Spinal cord (tissue), 10 donors: ENCODE data around the gene ZG16. TPM values are rescaled to one million over a fixed set of nuclear protein-coding genes. Genes with fewer than 3 reads are reported as not detected.

Experiments
- DNase-seq, 6 donors: peaks; one replicate each; pipeline versions ENCODE4 v3.0.0 to v3.0.0-alpha.2; 2013 to 2015; ENCODE audit warnings: low spot score in 6 of 6, low read depth in 4 of 6
- H3K27ac ChIP-seq: one replicate; pipeline ENCODE4 v1.5.1; 2013; ENCODE audit warnings: low read depth, low read length, control low read depth
- H3K27me3 ChIP-seq: one replicate; pipeline ENCODE4 v1.6.1; 2013; ENCODE audit warnings: low read length; ENCODE audit not compliant: control insufficient read depth, insufficient read depth
- H3K36me3 ChIP-seq: one replicate; pipeline ENCODE4 v1.6.1; 2013; ENCODE audit warnings: low read length; ENCODE audit not compliant: control insufficient read depth, insufficient read depth
- H3K4me1 ChIP-seq: one replicate; pipeline ENCODE4 v1.6.1; 2013; ENCODE audit warnings: low read length; ENCODE audit not compliant: control insufficient read depth, insufficient read depth
- H3K4me3 ChIP-seq: one replicate; pipeline ENCODE4 v1.5.1; 2013; ENCODE audit warnings: low read depth, low read length, control low read depth
- H3K9me3 ChIP-seq: one replicate; pipeline ENCODE4 v1.6.1; 2013; ENCODE audit warnings: low read length; ENCODE audit not compliant: control insufficient read depth, insufficient read depth
- WGBS: methylation state at CpG from one replicate; pipeline ENCODE4 v1.1.5; 2013; ENCODE audit warnings: missing lambda C conversion rate; ENCODE audit not compliant: insufficient coverage; 5-methylcytosine and 5-hydroxymethylcytosine counted together
- polyA plus RNA-seq, 2 donors: library from polyadenylated mRNA; unstranded; fragments of 120-200 nt; gene quantifications; one replicate each; pipeline ENCODE4 v1.2.1, GENCODE V29; 2013; ENCODE audit not compliant: insufficient read length in 2 of 2
- total RNA-seq, 2 donors: library from RNA; depleted of rRNA in 1 of 2; stranded (reverse); fragments of 120-200 nt in 1 of 2; fragments of >200 nt in 1 of 2; gene quantifications; one replicate each; pipeline versions ENCODE4 v1.2.3 to v1.2.4, GENCODE V29; 2013 to 2014
- donor health status: healthy.

The ZG16 gene
- total and polyA plus RNA-seq, 4 donors = 0.05 TPM; not detected in 3

- peak within 1 kb of the TSS; percentile 49 for H3K4me3 ChIP-seq
- peaks cover 42% of the 10 kb centered on the region for H3K36me3 ChIP-seq
- H3K4me1 ChIP-seq = peaks cover 56% of the 10 kb centered on the region
- H3K27ac ChIP-seq = peak within 1 kb of the TSS; percentile 35
- 9% methylated on average over 4 of the region's 4 CpGs for WGBS
- H3K9me3 ChIP-seq = no peaks in the 10 kb centered on the region
- H3K27me3 ChIP-seq = no peaks in the 10 kb centered on the region
- peak in 1 of 6 donors; percentile 55 for DNase-seq
Observed at GRCh38 chr16:29820271-29820701, 42.2 kb downstream of the ZG16 start, which contains the start of gene MVP. TSS of gene MVP (plus strand) at chr16:29820462. CDS start at chr16:29830550, 10,088 bp downstream.

- Histone ChIP-seq H3K4me1 (peaks cover 55% of the 10 kb centered on the region), H3K27ac (no peak overlapping the region), H3K27me3 (no peaks in the 10 kb centered on the region), H3K4me3 (peak overlapping the region; percentile 49), H3K9me3 (no peaks in the 10 kb centered on the region), H3K36me3 (peaks cover 42% of the 10 kb centered on the region)
- no peak for DNase-seq
- 84% methylated on average over 11 of the region's 11 CpGs for WGBS
Observed at GRCh38 chr16:29820730-29821642, 42.9 kb downstream of the ZG16 start.

- H3K9me3 ChIP-seq = no peaks in the 10 kb centered on the region
- H3K27me3 ChIP-seq = no peaks in the 10 kb centered on the region
- DNase-seq = no peak
- no peak overlapping the region for H3K27ac ChIP-seq
- H3K4me1 ChIP-seq = peaks cover 48% of the 10 kb centered on the region
- peaks cover 40% of the 10 kb centered on the region for H3K36me3 ChIP-seq
- WGBS = 69% methylated on average over 5 of the region's 7 CpGs
- H3K4me3 ChIP-seq = no peak overlapping the region
Observed at GRCh38 chr16:29821643-29822115, 43.6 kb downstream of the ZG16 start.

DNA sequence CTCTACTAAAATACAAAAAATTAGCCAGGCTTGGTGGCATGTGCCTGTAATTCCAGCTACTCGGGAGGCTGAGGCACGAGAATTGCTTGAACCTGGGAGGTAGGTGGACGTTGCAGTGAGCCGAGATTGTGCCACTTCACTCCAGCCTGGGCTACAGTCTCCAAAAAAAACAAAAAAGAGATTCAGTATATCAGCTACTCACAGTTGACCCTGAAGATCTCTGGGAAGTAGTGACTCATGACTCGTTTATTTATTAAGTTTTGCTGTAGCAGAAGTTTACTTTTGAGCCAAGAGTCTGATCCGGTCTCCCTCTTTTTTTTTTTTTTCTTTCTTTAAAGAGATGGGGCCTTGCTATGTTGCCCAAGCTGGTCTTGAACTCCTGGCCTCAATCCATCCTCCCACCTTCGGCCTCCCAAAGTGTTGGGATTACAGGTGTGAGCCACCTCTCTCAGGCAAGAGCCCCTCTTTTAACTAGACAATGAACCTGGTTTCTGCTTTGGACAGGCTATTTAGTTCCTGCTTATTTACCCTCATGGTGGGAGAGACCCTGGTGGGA, 46.6 kb downstream of the ZG16 start:
- Histone ChIP-seq H3K9me3 (no peaks in the 10 kb centered on the region), H3K27me3 (no peaks in the 10 kb centered on the region), H3K27ac (peak overlapping the region; percentile 47), H3K4me3 (no peak overlapping the region), H3K36me3 (peaks cover 14% of the 10 kb centered on the region), H3K4me1 (peaks cover 33% of the 10 kb centered on the region)
- no peak for DNase-seq
- WGBS = 100% methylated on average over 2 of the region's 7 CpGs

- peaks cover 27% of the 10 kb centered on the region for H3K4me1 ChIP-seq
- no peak overlapping the region for H3K4me3 ChIP-seq
Observed at GRCh38 chr16:29825145-29826044, 47.3 kb downstream of the ZG16 start.

DNA sequence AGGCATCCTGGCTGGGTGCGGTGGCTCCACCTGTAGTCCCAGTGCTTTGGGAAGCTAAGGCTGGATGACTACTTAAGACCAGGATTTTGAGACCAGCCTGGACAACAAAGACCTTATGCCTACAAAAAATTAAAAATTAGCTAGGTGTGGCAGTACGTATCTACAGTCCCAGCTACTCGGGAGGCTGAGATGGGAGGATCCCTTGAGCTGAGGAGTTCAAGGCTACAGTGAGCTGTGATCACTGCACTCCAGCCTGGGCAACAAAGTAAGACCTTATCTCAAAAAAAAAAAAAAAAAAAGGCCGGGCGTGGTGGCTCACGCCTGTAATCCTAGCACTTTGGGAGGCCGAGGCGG, 48.3 kb downstream of the ZG16 start:
- no peak overlapping the region for H3K27ac ChIP-seq
- no peak for DNase-seq

More at GRCh38 chr16:29825145-29826044, 47.3 kb downstream of the ZG16 start:
- 71% methylated on average over 9 of the region's 10 CpGs for WGBS
- H3K9me3 ChIP-seq = no peaks in the 10 kb centered on the region
- peaks cover 7% of the 10 kb centered on the region for H3K36me3 ChIP-seq
- DNase-seq = peak in 1 of 6 donors; percentile 61
- peak overlapping the region; percentile 47 for H3K27ac ChIP-seq
- no peaks in the 10 kb centered on the region for H3K27me3 ChIP-seq

DNA sequence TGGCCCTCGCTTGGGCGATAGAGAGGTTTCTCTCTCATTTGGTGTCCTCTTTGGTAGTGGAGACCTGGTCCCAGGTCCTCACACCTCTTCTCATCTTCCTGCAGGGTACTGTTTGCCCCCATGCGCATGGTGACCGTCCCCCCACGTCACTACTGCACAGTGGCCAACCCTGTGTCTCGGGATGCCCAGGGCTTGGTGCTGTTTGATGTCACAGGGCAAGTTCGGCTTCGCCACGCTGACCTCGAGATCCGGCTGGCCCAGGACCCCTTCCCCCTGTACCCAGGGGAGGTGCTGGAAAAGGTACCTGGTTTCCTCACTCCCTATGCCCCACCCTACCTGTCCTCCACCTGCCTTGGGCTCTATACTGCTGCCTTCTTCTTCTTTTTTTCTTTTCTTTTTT, 52.7 kb downstream of the ZG16 start:
- H3K27me3 ChIP-seq = no peaks in the 10 kb centered on the region
- peaks cover 2% of the 10 kb centered on the region for H3K36me3 ChIP-seq
- no peak overlapping the region for H3K4me3 ChIP-seq
- WGBS = 90% methylated on average over 6 of the region's 11 CpGs
- no peak for DNase-seq
- no peaks in the 10 kb centered on the region for H3K9me3 ChIP-seq
- no peak overlapping the region for H3K27ac ChIP-seq
- peaks cover 1% of the 10 kb centered on the region for H3K4me1 ChIP-seq

More for the DNA sequence above, 48.3 kb downstream of the ZG16 start:
- WGBS = 100% methylated on average over 1 of the region's 8 CpGs
- H3K27me3 ChIP-seq = no peaks in the 10 kb centered on the region
- H3K4me3 ChIP-seq = no peak overlapping the region
- H3K4me1 ChIP-seq = peaks cover 18% of the 10 kb centered on the region
- no peaks in the 10 kb centered on the region for H3K9me3 ChIP-seq
- H3K36me3 ChIP-seq = no peaks in the 10 kb centered on the region

DNA sequence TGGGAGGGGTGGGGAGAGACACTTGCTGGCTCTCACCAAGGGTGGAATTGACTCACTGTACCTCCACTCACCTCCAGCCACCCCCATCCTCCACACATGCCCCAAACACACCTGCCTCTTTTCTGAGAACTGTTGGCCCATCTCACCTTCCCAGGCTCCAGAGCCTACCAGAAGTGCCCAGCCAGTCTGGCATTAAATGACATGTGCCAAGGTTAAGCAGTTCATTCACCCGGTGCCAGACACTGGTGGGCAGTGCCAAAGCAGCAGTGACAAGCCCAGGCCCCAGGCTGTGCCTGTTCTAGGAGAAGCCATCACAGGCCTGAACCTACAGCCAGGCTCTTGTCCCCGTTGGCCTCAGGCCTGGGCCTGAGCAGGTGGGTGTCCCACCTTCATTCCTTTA, 53.4 kb downstream of the ZG16 start:
- peaks cover 2% of the 10 kb centered on the region for H3K36me3 ChIP-seq
- 71% methylated on average over 1 of the region's 2 CpGs for WGBS
- H3K4me1 ChIP-seq = no peaks in the 10 kb centered on the region
- H3K4me3 ChIP-seq = no peak overlapping the region
- no peaks in the 10 kb centered on the region for H3K9me3 ChIP-seq
- no peak for DNase-seq
- H3K27me3 ChIP-seq = no peaks in the 10 kb centered on the region
- H3K27ac ChIP-seq = no peak overlapping the region
